GM21529 (cell line): ENCODE data around the gene CELSR1.

Experiments used
- ATAC-seq: cut with Tn5 transposase; IDR thresholded peaks from one replicate; pipeline ENCODE4 v1.9.1; 2021; ENCODE audit not compliant: unreplicated experiment

The CELSR1 gene

DNA sequence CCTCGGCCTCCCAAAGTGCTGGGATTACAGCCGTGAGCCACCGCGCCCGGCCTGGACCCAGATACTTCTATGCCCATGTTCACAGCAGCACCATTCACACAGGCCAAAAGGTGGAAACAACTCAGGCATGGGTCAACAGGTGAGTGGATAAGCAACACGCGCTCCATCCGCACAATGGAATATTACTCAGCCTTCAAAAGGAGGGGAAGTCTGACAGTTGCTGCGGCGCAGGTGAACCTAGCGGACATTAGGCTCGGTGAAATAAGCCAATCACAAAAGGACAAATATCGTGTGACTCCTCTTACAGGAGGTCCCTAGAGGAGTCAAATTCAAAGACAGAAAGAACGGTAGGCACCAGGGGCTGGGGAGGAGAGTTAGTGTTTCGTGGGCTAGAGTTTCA lies 154.9 kb downstream of the CELSR1 start:
- no peak for ATAC-seq

DNA sequence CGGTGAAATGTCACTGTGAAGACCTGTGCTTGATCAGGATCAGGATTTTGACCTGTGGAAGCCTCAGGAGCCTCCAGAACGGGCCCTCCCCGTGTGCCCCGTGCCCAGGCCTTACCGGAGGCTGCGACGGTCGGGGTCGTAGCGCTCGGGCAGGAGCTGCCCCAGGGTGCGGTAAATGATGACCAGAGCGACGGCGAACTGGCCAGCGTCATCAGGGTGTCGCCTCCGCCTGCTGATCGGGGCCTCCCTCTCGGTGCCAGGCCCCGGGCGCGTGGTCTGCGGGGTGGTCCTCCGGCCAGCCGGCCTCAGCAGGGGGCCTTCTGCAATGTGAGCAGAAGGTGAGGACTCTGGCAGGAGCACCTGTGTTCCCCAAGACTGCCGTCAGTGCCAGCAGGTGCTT lies 155.7 kb downstream of the CELSR1 start:
- no peak for ATAC-seq

GRCh38 chr22:46381142-46381541 lies 156.3 kb downstream of the CELSR1 start:
- ATAC-seq: no peak

DNA sequence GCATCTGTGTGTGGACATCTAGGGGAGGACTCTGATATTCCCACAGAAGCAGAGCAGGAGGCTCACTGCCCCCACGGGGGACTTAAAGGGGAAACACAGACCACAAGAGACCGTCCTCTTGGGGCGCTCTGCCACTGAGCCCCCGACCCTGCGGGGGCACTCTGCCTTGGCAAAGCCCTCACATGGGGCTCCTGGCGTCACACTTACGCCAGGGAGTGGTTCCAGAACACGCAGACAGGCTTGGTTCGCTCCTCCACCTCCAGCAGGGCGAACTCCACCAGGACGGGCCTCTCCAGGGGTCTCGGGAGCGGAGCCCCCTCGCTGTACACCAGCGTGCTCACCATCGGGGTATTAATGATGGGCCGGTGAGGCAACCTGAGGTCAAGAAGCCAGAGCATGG lies 156.8 kb downstream of the CELSR1 start:
- ATAC-seq: no peak

DNA sequence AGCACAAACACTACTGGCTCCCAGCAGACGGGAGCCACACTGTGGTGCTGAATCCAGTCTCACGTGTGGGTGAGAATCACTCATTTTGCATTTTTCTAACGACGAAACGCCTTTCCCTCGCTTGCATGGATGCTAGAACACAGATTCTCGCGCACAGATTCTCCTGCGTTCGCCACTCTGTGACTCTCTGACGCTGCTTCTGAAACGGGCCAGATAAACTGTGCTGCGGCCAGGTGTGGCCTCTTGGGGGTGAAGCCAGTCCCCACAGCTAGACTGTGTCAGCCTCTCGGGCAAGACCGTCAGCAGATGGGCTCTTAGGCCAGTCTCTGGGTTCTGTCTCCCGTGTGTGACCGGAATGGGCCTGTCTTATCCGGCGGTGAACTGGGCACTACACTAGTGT lies 157.4 kb downstream of the CELSR1 start:
- no peak for ATAC-seq

- ATAC-seq: no peak
Observed at GRCh38 chr22:46379066-46379930, 158.1 kb downstream of the CELSR1 start.

DNA sequence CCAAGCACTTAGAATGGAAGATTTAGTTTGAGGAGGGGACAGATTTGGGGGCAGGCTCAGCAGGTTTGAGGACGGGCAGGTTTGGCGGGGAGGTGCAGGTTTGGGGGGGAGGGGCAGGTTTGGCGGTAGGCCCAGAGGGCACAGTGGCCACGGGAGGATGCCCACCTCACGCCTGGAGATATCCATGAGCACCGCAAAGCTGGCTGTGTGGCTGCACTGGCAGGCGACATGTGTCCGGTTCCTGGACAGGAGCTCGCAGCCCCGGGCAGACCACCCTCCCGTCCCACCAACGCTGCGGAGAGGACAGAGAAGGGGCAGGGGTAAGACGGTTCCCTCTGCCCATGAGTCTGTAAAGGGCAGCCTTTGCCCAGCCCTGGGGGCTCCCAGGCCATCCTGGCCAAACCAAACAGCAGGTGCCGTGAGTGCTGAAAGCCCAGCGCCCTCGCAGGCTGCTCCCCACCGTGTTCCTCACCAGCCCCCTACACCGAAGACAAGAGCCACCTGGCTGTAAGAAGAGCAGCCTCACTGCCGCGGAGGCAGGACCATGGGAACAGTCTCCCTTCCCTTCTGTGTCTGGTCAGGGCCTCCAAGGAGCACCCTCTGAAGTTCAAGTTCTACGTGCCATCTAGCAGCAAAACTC lies 158.9 kb downstream of the CELSR1 start:
- ATAC-seq: no peak

- ATAC-seq: no peak
Observed at GRCh38 chr22:46377525-46378425, 159.6 kb downstream of the CELSR1 start.

DNA sequence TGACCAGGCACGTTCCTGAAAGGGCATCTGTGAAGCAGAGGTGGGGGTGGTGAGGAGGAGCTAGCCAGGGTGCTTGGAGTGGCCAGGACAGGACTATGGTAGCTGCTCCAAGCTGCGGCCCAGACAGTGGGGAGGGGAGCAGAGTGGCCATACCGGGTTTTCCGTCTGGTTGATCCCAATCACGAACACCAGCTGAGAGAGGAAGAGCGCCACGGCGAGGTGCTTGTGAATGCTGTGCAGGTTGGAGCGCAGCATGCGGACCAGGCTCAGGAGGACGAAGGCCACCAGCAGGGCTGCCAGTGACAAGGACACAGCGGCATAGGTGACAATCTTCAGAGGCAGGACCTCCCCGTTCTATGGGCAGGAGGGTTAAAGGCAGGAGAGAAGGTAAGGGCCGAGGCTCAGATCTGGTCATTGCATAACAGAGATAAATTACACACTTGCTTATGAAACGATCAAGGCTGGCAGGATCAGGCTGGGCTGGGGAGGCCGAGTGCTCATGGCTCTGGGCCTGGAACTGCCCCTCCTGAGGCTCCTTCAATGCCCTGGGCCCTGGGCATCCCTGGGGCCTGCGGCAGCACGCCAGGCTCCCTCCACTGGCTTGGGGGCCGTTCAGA lies 160.4 kb downstream of the CELSR1 start:
- no peak for ATAC-seq

- ATAC-seq: no peak
Observed at GRCh38 chr22:46376111-46376510, 161.3 kb downstream of the CELSR1 start.

- ATAC-seq: no peak
Observed at GRCh38 chr22:46374663-46375474, 162.6 kb downstream of the CELSR1 start.

DNA sequence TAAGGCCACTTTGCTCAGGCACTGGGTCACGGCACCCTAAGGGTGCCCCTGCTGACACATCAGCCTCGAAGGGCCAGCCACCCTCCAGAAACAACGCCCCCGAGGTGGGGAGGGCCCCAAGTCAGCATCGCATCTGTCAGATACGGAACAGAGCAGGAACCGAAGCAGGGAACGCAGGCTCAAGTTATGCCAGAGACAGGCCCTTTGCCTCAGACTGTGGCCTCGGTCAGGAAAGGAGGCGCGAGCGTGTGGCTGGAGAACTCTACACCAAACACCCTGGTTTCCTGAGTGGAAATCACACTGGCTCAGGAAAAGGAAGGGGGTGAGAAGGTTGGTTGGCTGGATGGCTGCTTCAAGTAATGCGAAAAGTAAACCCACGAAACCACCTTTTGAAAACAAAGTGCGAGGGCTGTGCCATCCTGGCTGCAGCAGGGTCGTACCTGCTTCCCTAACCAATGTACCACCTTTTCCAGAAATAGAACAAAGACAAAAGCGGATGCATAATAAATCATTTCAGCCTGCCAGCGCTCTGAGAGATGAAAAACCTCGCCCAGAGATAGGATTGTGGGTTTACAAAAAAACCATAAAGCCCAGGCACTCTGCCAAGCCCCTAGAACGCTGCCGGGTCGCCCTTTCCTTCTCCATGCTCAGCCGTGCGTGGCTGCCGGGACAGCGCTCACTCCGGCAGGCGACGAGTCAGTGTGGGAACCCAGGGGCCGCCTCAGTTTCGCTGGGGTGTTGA lies 163.3 kb downstream of the CELSR1 start:
- no peak for ATAC-seq

- no peak for ATAC-seq
Observed at GRCh38 chr22:46373159-46373558, 164.3 kb downstream of the CELSR1 start.

DNA sequence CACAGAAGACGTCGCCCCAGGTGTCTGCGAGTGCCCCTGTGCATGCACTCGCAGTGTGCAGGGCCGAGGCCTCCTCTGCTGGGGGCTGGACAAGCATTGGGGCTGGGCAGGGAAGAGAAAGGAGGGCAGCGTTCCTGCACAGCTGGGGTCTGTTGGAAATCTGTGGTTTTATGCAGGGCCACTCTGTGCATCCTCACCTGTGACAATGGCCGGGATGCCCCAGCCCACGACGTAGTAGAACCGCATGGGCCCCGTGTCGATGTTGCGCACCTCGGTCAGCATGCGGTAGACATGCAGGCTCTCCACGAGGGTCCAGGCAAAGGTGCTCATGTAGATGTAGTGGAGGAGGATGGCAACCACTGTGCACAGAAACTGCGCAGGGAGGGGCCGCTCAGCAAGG lies 164.7 kb downstream of the CELSR1 start:
- no peak for ATAC-seq

DNA sequence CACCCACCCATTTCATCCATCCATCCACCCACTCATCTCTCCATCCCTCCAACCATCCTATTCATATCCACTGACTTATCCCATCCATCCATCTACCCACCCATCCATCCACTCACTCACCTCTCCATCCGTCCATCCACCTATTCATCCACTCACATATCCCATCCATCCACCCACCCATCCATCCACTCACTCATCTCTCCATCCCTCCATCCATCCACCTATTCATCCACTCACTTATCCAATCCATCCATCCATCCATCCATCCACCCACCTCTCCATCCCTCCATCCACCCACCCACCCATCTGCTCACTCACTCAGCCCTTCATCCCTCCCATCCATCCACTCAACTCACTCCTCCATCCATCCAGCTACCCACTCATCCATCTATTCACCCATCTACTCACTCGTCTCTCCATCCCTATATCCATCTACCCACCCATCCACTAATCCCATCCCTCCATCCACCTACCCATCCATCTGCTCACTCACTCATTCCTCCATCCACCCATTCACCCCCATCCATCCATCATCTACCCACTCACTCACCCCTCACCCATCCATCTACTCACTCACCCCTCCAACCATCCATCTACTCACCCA lies 165.7 kb downstream of the CELSR1 start:
- ATAC-seq: no peak

GRCh38 chr22:46370584-46371291 lies 166.7 kb downstream of the CELSR1 start:
- ATAC-seq: no peak

- no peak for ATAC-seq
Observed at GRCh38 chr22:46369716-46370583, 167.5 kb downstream of the CELSR1 start.
